ENCODE data around the gene PTPRB.

DNA sequence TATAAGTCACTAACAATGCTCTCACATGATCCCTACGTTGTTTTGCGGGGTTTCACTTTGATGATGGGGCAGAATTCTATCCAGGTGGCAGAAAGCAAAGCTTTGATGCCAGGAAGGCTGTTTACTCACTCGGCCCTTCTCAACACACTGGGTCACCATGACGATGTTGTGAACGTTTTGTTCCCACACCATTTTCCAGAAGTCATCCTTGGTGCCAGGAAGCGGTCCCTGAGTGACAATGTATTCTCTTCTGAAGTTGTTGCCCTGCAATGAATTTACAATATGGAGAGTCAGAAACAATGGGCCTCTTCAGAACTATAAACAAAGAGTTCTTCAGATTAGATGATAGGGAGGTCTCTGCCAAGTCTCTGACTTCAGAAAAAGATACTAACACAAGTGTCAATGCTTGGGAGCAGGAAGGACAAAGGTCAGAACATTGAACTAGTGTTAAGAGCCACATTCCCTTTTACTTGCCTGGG is 101.3 kb downstream of the PTPRB start:
- TF ChIP-seq, protein P1, sequence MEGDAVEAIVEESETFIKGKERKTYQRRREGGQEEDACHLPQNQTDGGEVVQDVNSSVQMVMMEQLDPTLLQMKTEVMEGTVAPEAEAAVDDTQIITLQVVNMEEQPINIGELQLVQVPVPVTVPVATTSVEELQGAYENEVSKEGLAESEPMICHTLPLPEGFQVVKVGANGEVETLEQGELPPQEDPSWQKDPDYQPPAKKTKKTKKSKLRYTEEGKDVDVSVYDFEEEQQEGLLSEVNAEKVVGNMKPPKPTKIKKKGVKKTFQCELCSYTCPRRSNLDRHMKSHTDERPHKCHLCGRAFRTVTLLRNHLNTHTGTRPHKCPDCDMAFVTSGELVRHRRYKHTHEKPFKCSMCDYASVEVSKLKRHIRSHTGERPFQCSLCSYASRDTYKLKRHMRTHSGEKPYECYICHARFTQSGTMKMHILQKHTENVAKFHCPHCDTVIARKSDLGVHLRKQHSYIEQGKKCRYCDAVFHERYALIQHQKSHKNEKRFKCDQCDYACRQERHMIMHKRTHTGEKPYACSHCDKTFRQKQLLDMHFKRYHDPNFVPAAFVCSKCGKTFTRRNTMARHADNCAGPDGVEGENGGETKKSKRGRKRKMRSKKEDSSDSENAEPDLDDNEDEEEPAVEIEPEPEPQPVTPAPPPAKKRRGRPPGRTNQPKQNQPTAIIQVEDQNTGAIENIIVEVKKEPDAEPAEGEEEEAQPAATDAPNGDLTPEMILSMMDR (IDR thresholded peaks at IDR 0.05): no peak
- TF ChIP-seq, protein P2, sequence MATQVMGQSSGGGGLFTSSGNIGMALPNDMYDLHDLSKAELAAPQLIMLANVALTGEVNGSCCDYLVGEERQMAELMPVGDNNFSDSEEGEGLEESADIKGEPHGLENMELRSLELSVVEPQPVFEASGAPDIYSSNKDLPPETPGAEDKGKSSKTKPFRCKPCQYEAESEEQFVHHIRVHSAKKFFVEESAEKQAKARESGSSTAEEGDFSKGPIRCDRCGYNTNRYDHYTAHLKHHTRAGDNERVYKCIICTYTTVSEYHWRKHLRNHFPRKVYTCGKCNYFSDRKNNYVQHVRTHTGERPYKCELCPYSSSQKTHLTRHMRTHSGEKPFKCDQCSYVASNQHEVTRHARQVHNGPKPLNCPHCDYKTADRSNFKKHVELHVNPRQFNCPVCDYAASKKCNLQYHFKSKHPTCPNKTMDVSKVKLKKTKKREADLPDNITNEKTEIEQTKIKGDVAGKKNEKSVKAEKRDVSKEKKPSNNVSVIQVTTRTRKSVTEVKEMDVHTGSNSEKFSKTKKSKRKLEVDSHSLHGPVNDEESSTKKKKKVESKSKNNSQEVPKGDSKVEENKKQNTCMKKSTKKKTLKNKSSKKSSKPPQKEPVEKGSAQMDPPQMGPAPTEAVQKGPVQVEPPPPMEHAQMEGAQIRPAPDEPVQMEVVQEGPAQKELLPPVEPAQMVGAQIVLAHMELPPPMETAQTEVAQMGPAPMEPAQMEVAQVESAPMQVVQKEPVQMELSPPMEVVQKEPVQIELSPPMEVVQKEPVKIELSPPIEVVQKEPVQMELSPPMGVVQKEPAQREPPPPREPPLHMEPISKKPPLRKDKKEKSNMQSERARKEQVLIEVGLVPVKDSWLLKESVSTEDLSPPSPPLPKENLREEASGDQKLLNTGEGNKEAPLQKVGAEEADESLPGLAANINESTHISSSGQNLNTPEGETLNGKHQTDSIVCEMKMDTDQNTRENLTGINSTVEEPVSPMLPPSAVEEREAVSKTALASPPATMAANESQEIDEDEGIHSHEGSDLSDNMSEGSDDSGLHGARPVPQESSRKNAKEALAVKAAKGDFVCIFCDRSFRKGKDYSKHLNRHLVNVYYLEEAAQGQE (IDR thresholded peaks at IDR 0.05; ENCODE audit: insufficient read depth in 1 of 2, low read depth in 2 of 2, low read length in 1 of 2): no peak
- TF ChIP-seq POLR2AphosphoS5 (IDR thresholded peaks at IDR 0.05; ENCODE audit: low read depth, low read length) (no peak), SIN3A (IDR thresholded peaks at IDR 0.05; ENCODE audit: borderline replicate concordance, insufficient read depth, low read depth, low read length) (no peak)

Measured in Panc1 (cell line).